Measurements from ENCODE around the gene TPX2. TPM values are rescaled to one million over a fixed set of nuclear protein-coding genes. Genes with fewer than 3 reads are reported as not detected.
A peak's percentile ranks its signal among the peaks of the same experiment; 100 is the strongest.

TPX2 gene
- total and polyA plus RNA-seq, 10 of the 15 experiments (the other 5 are each of a cell fraction or from before 2014, with no cell fraction given), result 29.7 to 144 (median 89.0) TPM

DNA sequence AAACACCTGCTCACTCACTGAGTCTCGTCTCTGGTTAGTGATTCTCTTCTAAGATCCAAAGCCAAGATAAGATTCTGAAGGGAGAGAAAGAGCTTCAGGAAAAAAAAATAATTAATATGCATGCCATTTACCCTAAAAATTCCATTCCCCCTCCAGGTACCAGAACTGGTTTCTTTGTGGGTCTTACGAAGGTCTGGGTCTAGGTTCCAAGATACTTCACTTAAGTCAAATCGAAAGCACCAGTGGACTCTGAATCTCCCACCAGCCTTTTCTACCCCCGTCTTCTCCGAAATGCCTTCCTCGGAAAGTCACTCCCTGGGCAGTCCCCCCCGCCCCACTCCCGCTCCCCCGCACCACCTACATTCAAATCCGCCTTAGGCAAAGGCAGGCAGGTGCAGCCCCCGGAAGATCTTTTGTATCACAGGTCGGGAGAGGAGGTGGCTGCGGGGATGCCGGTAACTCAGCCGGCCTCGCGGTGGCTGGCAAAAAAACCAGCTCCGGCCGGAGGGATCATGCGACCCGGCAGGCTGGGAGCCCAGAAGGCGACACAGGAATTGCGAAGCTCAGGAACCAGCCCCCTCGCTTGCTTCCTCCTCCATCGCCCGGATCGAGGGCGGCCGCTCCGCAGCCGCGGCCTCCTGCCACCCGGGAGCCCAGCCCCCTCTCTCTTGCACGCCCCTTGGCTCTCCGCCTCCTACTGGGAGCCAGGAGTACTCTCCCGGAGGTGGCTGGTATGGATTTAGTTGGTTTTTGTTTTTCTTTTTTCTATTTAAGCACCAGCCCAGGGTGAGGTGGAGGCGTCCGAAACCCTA is 16.6 kb upstream of the TPX2 start, which contains the start of gene BCL2L1:
BCL2L1 (minus strand) TSS at position 612 of the 812 bp plus-strand sequence. CDS start 650 bp downstream, outside the sequence.
- ChIA-PET POLR2A (interaction anchor here (0.6 to 6.1 kb wide), 17 partner anchors 9 to 118 kb away, joined by 3 to 72 read pairs (median 6); partner anchors contain the start of genes ID1 and TPX2), SMC1A (ENCODE audit: uncharacterized antibody, unreplicated experiment) (interaction anchor here (0.7 to 10.6 kb wide), 23 partner anchors 12 to 111 kb away, joined by 3 to 321 read pairs (median 5); no protein-coding TSS in a partner anchor), RAD21 (ENCODE audit: unreplicated experiment) (interaction anchor here (1.0 to 8.8 kb wide), 27 partner anchors 9 to 172 kb away, joined by 3 to 428 read pairs (median 5); partner anchors contain the start of gene ID1), CTCF (interaction anchor here (1.0 to 12.7 kb wide), 25 partner anchors 16 to 175 kb away, joined by 3 to 531 read pairs (median 10); partner anchors contain the start of genes ID1 and TPX2)
- DNase-seq (ENCODE audit: low read depth, low spot score) (no peak), ATAC-seq (peak; percentile 59), FAIRE-seq (no peak)
- H3K9me3 ChIP-seq (replicated peaks; ENCODE audit: control insufficient read depth, insufficient read depth, low read length), result no peaks in the 10 kb centered on the region
- no peaks in the 10 kb centered on the region for H4K20me1 ChIP-seq (ENCODE audit: control insufficient read depth, insufficient read depth)
- peak within 1 kb of the TSS; percentile 93 for H3K27ac ChIP-seq (ENCODE audit: control insufficient read depth, insufficient read depth)
- no peaks in the 10 kb centered on the region for H3K27me3 ChIP-seq (replicated peaks in 1 of 2; ENCODE audit: control insufficient read depth in 2 of 2, insufficient read depth in 2 of 2, low read length in 1 of 2)
- H3K4me2 ChIP-seq (ENCODE audit: control insufficient read depth, insufficient read depth), result peak within 1 kb of the TSS; percentile 85
- BruUV-seq (replicated peaks), result TSS peak; percentile 97
- intact Hi-C loops (cut with micrococcal nuclease; ENCODE audit: unreplicated experiment), result loop anchor here (1.0 to 5.0 kb wide), 6 partner anchors 38 to 205 kb away; no protein-coding TSS in a partner anchor
- H3K36me3 ChIP-seq (ENCODE audit: control insufficient read depth in 2 of 2, insufficient read depth in 2 of 2, low read length in 1 of 2), result peaks cover 0 to 4% of the 10 kb centered on the region in 2 experiments; a peak in 1 of 4 replicates
- in situ Hi-C loops (cut with MboI), result loop anchor here (5.0 kb wide), 1 partner anchor 60 kb away; no protein-coding TSS in a partner anchor
- peak within 1 kb of the TSS; percentile 77 for H3K4me3 ChIP-seq
- WGBS (ENCODE audit: insufficient coverage, insufficient replicate concordance, low lambda C conversion rate, missing lambda C conversion rate), result 2% methylated on average over 38 of the region's 38 CpGs
- peak within 1 kb of the TSS; percentile 74 for H3K9ac ChIP-seq (ENCODE audit: control insufficient read depth, insufficient read depth, low read length)
- H3K79me2 ChIP-seq (ENCODE audit: control insufficient read depth, insufficient read depth, low read length), result peaks cover 53% of the 10 kb centered on the region
- peak within 1 kb of the TSS; percentile 80 for H2AFZ ChIP-seq (ENCODE audit: control insufficient read depth, low read depth, low read length)
- peaks cover 22% of the 10 kb centered on the region for H3K4me1 ChIP-seq (ENCODE audit: control insufficient read depth, insufficient read depth, low read length)
- TF ChIP-seq POLR2AphosphoS5 (IDR thresholded peaks at IDR 0.05; ENCODE audit: low read length), result peak; percentile 54; the same call in 1 of the 2 replicates
- peak; percentile 36; the same call in 1 of the 2 replicates for TF ChIP-seq SMAD5 (IDR thresholded peaks at IDR 0.05; ENCODE audit: low read depth)
- TF ChIP-seq NFYA (IDR thresholded peaks at IDR 0.05; ENCODE audit: borderline replicate concordance, low read depth, low read length), result no peak
- TF ChIP-seq BHLHE40 (IDR thresholded peaks at IDR 0.05; ENCODE audit: borderline replicate concordance in 1 of 2, low read depth in 2 of 2, low read length in 1 of 2), result peak; percentile 22 to 24; a peak in 1 of 4 replicates
- TF ChIP-seq RAD21 (IDR thresholded peaks at IDR 0.05; ENCODE audit: insufficient read depth, low read depth, low read length), result peak; percentile 53; the same call in 1 of the 2 replicates
- TF ChIP-seq TAF1 (IDR thresholded peaks at IDR 0.05; ENCODE audit: borderline replicate concordance, low read depth, low read length), result peak; percentile 30; the same call in 1 of the 2 replicates
- TF ChIP-seq, protein P1, sequence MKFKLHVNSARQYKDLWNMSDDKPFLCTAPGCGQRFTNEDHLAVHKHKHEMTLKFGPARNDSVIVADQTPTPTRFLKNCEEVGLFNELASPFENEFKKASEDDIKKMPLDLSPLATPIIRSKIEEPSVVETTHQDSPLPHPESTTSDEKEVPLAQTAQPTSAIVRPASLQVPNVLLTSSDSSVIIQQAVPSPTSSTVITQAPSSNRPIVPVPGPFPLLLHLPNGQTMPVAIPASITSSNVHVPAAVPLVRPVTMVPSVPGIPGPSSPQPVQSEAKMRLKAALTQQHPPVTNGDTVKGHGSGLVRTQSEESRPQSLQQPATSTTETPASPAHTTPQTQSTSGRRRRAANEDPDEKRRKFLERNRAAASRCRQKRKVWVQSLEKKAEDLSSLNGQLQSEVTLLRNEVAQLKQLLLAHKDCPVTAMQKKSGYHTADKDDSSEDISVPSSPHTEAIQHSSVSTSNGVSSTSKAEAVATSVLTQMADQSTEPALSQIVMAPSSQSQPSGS (IDR thresholded peaks at IDR 0.05; ENCODE audit: low read length), result no peak
- TF ChIP-seq, protein P2, sequence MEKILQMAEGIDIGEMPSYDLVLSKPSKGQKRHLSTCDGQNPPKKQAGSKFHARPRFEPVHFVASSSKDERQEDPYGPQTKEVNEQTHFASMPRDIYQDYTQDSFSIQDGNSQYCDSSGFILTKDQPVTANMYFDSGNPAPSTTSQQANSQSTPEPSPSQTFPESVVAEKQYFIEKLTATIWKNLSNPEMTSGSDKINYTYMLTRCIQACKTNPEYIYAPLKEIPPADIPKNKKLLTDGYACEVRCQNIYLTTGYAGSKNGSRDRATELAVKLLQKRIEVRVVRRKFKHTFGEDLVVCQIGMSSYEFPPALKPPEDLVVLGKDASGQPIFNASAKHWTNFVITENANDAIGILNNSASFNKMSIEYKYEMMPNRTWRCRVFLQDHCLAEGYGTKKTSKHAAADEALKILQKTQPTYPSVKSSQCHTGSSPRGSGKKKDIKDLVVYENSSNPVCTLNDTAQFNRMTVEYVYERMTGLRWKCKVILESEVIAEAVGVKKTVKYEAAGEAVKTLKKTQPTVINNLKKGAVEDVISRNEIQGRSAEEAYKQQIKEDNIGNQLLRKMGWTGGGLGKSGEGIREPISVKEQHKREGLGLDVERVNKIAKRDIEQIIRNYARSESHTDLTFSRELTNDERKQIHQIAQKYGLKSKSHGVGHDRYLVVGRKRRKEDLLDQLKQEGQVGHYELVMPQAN (conservative IDR thresholded peaks at IDR 0.05), result 0 out of 2 replicates have a peak, but pooled peaks have one; percentile 35
- no peak for TF ChIP-seq RBBP5 (conservative IDR thresholded peaks at IDR 0.05)
- TF ChIP-seq, protein P3, sequence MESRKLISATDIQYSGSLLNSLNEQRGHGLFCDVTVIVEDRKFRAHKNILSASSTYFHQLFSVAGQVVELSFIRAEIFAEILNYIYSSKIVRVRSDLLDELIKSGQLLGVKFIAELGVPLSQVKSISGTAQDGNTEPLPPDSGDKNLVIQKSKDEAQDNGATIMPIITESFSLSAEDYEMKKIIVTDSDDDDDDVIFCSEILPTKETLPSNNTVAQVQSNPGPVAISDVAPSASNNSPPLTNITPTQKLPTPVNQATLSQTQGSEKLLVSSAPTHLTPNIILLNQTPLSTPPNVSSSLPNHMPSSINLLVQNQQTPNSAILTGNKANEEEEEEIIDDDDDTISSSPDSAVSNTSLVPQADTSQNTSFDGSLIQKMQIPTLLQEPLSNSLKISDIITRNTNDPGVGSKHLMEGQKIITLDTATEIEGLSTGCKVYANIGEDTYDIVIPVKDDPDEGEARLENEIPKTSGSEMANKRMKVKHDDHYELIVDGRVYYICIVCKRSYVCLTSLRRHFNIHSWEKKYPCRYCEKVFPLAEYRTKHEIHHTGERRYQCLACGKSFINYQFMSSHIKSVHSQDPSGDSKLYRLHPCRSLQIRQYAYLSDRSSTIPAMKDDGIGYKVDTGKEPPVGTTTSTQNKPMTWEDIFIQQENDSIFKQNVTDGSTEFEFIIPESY (IDR thresholded peaks at IDR 0.05), result no peak
- peak; percentile 54; the same call in 1 of the 2 replicates for TF ChIP-seq SMARCA5 (IDR thresholded peaks at IDR 0.05)
- peak; percentile 40; the same call in 1 of the 2 replicates for TF ChIP-seq SMC3 (IDR thresholded peaks at IDR 0.05; ENCODE audit: borderline replicate concordance, low read length)
- TF ChIP-seq JUND (IDR thresholded peaks at IDR 0.05; ENCODE audit: low read depth, low read length), result no peak
- TF ChIP-seq, protein P4, sequence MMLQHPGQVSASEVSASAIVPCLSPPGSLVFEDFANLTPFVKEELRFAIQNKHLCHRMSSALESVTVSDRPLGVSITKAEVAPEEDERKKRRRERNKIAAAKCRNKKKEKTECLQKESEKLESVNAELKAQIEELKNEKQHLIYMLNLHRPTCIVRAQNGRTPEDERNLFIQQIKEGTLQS (IDR thresholded peaks at IDR 0.05; ENCODE audit: borderline replicate concordance, extremely low read depth, low read depth, low read length), result no peak
- peak; percentile 87; the same call in 1 of the 2 replicates for TF ChIP-seq MTA3 (IDR thresholded peaks at IDR 0.05; ENCODE audit: borderline replicate concordance, low read length)
- TF ChIP-seq WRNIP1 (IDR thresholded peaks at IDR 0.05; ENCODE audit: borderline replicate concordance, low read depth, low read length), result no peak
